Measurements from ENCODE around the gene WDR90.
A peak's percentile ranks its signal among the peaks of the same experiment; 100 is the strongest.
"Not testable (repeated sequence)": the region's sequence is repeated elsewhere in the genome, so short reads cannot be mapped to it uniquely, and the experiment has no call there.

Gene WDR90

DNA sequence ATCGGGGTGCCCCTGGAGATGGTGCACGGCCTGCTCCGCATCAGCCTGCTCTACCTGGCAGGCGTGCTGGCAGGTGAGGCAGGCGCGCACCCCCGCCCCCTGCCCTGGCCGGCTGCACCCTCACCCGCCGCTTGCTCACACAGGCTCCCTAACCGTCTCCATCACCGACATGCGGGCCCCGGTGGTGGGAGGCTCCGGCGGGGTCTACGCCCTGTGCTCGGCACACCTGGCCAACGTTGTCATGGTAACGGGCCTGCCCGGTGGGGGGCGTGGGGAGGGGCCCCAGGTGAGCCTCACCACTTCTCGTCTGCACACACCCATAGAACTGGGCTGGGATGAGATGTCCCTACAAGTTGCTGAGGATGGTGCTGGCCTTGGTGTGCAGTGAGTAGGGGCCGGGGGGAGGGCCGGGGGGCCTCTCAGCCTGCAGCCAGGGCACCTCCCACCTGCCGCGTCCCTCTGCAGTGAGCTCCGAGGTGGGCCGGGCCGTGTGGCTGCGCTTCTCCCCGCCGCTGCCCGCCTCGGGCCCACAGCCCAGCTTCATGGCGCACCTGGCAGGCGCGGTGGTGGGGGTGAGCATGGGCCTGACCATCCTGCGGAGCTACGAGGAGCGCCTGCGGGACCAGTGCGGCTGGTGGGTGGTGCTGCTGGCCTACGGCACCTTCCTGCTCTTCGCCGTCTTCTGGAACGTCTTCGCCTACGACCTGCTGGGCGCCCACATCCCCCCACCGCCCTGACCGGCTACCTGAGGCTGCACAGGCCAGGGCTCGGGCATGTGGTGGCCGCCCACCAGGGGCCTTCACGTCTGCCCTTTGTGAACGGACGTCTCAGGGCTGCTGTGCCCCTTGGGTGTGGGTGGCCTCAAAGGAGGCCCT lies 28.4 kb downstream of the WDR90 start:
- no peak for DNase-seq

DNA sequence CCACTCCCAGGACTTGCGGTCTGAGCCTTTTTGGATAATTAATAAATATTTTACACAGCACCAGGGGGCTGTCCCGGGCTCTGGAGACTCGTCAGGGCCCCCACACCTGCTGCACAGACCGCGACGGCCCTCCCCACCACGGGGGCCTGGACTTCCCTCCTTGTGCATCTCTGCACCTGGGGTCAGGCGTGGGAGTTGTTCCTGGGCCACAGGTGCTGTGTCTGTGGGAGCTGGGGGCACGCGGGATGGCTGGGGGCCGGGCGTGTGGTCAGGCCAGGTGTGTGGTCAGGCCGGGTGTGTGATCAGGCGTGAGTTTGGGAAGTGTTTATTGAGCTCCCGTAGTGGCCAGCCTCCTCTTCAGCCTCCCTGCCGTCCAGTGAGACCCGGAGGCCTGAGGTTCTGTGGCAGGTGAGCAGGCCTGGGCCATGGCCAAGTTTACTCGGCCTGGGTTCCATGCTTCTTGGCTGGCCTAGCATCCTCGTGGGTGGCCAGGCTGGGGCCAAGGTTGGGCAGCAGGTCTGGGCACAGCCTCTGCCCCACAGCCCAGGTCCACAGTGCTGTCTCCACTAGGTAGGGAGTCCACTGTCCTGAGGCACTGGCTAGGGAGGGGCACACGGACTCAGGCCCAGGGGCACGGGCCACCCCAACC lies 29.2 kb downstream of the WDR90 start:
- DNase-seq, result no peak

DNA sequence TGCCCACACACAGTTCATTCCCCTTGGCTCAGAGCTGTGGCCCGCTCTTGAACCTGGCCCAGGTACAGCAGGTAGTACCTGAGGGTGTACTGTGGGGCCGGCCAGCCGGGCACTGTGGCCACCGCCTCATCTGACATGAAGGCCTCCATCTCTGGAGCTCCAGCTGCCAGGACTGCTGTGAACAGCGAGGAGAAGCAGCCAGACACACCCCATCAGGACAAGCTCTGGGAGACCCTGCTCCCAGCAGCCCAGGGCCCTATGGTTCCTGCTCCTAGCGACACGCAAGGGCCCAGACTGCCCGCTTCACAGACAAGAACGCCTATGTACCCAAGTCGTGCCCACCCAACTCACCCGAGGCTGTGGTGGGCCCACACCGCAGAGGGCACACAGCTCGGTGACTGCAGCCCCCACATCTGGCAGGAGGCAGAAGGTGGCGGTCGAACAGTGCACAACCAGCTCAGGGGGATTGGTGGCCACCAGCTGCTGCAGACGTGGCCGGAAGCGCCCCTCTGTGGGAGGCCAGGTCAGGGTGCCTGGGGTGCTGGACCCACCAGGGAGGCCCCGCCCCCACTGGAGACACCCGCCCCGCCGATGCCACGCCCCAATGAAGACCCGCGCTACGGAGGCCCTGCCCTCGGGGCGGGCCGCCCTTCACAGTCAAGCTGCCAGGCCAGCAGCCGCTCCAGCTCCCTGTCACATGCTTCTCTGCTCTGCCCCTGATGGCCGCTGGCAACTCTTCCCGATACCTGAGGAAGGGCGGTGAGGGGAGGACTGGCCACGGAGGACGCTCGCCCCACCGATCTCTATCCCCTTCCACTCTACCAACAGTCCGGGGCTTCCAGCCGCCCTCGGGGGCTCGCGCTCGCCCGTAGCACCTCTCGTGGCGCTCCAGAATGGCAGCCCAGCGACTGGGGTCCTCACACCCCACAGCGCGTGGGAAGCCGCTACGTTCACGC lies 30.0 kb downstream of the WDR90 start:
- no peak for DNase-seq

DNA sequence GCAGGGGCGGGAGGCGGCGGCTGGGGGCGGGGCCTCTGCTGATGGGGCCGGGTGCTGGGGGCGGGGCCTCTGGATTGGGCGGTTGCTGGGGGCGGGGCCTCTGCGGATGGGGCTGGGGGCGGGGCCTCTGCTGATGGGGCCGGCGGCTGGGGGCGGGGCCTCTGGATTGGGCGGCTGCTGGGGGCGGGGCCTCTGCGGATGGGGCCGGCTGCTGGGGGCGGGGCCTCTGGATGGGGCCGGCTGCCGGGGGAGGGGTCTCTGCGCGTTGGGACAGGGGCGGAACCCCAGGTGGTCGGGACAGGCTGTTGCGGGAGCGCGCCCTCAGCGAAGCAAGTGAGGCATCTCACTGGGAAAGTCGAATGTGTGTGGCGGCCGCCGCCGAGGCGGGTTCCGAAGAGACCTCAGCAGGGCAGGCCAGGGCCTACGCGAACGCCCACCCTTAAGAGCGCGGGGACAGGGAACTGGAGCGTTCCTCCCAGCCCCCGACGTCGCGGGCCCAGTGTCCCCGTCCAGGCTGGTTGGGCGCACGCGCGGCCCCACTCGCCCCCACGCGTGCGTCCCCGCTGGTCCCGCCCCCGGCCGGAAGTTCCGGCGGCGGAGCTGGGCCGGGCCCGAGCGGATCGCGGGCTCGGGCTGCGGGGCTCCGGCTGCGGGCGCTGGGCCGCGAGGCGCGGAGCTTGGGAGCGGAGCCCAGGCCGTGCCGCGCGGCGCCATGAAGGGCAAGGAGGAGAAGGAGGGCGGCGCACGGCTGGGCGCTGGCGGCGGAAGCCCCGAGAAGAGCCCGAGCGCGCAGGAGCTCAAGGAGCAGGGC lies 30.9 kb downstream of the WDR90 start, which contains the start of gene STUB1:
TSS of gene STUB1 (plus strand) at position 597 of the 811 bp plus-strand sequence. CDS start at position 713, 116 bp downstream.
- DNase-seq, result peak; percentile 82

DNA sequence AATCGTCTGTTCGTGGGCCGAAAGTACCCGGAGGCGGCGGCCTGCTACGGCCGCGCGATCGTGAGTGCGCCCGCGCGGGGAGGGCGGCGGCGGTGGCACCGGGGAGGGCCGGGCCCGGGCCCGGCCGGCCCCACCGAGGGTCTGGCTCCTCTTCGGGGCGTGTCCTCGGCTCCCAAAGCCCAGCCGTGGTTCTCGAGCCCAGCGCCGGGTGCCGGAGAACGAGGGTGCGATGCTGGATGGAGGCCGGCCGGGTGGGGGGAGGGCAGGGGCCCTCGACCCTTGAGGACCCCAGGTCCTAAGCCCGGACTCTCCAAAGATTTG lies 31.4 kb downstream of the WDR90 start:
- no peak for DNase-seq

DNA sequence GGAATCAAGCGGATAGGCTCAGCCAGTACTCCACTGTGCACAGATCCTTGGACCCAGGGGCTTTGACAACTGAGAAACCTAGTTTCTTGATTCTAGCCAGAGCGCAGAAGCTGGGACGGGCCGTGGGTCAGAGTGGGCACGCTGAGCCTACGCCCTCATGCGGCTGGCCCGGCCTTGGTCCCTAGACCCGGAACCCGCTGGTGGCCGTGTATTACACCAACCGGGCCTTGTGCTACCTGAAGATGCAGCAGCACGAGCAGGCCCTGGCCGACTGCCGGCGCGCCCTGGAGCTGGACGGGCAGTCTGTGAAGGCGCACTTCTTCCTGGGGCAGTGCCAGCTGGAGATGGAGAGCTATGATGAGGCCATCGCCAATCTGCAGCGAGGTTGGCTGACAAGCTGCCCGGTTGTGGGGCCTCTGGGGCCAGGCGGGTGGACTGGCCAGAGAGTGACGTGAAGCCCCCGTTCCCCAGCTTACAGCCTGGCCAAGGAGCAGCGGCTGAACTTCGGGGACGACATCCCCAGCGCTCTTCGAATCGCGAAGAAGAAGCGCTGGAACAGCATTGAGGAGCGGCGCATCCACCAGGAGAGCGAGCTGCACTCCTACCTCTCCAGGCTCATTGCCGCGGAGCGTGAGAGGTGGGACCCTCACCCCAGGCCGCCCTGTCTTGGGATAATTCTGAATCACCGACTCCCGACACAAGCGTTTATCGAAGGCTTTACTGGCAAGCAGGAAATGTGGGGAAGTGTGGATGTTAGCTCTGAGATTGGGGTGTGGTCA lies 32.0 kb downstream of the WDR90 start:
- no peak for DNase-seq

DNA sequence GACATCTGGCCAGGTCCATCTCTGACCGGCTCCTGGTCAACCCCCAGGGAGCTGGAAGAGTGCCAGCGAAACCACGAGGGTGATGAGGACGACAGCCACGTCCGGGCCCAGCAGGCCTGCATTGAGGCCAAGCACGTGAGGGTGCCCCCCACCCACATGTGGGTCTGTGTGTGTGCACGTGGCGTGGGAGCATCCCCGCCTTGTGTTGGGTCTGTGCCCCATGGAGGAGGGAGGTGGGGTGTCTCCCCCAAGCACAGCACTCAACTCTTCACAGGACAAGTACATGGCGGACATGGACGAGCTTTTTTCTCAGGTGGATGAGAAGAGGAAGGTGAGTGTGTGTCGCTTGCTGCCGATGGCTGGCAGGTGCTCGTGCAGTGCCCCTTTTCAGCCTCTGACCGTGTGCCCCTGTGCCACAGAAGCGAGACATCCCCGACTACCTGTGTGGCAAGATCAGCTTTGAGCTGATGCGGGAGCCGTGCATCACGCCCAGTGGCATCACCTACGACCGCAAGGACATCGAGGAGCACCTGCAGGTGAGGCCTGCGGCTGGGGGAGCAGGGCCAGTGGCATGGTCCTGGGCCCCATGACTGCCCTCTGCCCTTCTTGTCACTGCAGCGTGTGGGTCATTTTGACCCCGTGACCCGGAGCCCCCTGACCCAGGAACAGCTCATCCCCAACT lies 32.7 kb downstream of the WDR90 start:
- DNase-seq, result no peak

DNA sequence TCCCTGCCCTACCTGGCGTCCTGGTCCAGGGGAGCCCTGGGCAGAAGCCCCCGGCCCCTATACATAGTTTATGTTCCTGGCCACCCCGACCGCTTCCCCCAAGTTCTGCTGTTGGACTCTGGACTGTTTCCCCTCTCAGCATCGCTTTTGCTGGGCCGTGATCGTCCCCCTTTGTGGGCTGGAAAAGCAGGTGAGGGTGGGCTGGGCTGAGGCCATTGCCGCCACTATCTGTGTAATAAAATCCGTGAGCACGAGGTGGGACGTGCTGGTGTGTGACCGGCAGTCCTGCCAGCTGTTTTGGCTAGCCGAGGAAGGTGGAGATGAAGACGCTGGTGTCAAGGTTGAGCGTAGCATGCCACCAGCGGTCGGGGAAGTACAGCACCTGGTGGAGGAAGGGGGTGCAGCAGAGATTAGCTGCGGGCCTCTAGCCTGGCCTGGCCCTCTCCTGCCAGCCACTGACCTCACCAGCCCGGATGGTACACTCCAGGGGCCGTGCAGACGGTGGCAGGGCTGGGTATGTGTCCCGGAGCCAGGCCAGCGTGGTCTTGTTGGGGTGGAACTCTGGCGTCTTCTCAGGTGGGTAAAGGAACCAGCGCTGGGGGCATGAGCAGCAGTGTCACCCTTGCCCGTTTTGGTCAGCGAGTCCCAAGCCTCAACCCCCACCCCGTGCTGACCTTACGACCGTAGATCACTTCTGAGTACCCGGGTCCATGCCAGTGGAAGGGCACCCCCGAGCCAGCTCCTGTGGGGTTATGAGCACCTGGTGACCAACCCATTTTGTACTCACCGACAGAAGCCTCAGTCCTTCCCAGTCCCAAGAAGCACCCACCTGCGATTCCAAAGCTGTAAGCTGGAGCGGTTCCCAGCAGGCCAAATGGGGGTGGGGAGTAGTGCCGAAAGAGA lies 33.6 kb downstream of the WDR90 start:
- no peak for DNase-seq

DNA sequence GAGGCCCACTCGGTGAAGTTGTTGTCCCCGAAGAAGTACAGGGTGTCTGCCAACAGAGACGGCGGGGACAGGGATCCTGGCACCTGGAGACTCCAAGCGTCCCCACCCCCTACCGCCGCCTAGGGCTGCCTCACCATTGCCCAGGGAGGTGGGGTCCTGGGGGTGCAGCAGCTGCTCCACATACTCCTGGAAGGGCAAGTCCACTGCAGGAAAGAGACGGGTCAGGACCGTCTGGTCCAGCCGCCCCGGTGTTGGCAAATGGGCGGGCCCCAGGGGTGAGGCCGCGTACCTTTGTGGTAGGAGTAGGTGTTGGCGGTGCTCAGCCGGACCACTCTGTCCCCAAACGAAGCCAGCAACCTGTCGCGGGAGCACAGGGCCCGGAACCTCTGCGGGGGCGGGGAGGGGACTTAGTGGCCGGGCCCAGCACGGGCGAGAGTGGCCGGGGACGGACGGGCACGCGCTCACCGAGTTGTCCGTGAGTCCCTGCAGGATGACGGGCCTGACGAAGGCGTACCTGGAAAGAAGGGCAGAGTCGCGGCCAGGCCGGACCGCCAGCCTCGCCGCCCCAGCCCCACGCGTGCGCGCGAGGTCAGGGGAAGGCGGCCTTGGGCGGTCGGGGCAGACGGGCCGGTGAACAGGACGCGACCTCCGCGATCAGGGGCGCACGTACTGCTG lies 34.4 kb downstream of the WDR90 start:
- no peak for DNase-seq

DNA sequence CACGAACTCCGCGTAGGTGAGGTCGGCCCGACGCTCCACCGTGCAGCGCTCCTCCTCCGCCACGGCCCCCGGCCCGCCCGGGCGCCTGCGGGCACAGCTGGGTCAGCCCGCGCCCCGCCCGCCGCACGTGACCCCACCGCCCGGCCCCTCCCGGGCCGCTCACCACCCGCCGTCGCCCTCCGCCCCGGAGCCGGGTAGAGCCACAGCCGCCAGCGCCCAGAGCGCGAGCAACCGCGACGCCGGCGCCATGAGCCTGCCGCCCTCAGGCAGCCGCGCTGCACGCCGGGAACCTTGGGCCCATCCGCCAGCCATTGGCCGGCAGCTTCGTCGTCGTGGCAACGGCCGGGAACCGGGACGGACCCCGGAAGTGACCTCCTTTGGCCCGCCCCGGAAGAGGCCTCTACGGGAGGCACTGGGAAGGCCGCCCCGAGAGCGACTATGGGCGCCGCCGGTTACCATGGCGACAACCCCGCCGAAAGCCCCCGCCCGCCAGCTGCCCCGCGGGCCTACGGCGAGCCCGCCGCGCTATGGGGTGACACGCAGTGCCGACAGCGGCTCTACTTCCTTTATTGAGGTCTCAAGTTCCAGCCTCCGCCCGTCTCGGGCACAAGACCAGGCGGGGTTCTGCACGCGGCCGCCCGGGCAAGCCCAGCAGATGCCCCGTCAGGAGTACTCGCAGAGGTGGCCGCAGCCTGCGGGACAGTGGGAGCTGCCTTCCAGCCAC lies 35.1 kb downstream of the WDR90 start, which contains the start of gene JMJD8:
TSS of gene JMJD8 (minus strand) at position 264 of the 724 bp plus-strand sequence. CDS start at position 249, 15 bp downstream.
- peak; percentile 61 for DNase-seq

DNA sequence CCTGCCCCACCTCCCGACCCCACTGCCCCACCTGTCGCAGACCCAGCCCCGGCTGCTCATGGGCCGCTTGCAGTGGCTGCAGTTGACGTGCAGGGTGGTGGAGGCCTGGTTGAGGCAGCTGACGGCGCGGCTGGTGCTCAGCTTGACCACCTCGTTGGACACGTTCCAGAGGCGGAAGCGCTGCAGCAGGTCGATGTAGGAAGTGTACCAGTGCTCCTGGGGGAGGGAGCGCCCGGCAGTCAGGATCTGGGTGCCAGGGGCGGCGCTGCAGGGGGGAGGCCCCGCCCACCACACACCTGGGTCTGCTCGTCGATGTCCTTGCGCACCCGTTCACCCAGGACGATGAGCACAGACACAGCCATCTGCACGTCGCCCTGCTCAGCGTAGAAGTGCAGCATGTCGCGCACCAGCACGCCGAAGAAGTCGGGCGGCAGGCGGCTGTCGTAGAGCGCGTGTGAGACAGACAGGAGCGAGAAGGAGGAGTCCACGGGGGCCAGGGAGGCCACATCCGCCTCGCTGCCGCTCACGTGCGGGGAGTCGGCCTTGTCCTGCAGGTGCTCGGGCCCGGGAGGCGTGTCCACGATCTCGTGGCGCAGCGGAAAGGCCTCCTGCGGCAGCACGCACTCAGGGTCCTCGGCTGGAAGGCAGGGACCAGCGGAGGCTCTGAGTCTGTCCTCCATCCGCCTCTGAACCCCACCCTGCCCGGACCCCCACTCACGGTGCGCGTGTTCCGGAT lies 36.0 kb downstream of the WDR90 start:
- DNase-seq, result no peak

DNA sequence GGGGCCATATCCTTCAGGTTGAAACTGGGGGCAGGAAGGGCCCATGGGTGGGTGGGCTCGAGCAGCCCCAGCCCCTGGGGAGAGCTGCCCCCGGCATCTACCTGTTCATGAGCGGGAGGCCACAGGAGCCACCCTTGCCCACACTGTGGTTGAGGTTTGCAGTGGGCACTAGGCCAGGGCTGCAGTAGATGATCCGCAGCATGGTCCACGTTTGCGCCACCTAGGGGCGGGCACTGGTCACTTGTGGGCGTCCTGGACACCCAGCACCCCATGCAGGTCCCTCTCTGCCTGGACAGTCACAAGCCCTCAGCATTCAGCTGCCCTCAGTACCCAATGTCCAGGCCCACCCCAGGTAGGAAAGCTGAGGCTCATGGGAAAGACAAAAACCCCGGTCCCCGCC lies 36.8 kb downstream of the WDR90 start:
- DNase-seq, result no peak

DNA sequence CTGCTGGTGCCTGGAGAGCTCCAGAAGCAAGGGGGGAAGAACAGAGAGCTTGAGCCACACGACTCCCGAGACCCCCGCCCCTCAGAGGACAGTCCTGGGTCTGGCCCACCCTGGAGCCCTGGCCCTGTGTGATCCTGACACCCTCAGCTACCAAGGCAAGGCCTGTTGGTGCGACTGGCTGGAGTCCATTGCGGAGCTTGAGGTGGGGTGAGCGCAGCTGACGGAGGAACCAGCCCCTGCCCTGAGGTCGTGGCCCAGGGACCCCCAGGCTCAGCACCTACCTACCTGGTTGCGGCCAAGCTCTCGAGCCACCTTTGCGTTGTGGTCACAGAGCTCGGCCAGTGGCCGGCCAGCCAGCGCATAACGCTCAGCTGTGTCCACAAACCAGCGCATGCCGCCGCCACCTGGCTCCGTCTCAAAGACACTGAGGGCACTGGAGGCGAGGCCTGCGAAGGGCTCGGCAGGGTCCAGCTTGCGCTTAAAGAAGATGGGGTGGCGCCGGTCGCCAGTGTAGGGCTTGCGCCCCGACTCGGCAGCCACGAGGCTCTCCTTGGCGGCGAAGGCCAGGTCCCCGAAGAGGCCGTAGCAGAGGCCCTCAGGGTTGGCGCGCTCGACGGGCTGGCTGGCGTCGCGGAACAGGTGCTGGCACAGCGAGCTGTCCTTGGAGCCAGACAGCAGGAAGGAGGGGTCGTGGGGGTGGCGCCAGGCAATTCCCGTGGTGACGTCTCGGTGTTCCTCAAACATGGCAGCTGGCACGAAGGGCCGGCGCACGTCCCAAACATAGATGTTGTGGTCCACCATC lies 37.5 kb downstream of the WDR90 start:
- DNase-seq, result no peak

DNA sequence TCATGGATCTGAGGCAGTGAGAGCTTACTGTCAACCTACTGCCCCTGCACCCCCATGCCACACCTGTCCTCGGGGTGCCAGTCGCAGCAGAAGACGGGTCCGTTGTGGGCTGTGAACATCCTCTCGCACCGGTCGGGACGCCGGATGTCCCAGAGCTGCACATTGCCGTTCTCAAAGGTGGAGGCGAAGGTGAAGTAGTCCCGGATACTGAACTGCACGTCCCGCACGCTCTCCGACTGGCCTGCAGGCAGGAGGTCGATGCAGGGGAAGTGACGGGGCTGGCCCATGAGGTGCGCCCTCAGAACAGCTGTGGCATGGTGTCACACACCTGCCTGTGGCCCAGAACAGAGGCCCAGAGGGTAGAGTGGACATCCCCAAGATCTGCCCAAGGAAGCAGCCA lies 38.3 kb downstream of the WDR90 start:
- DNase-seq, result no peak

DNA sequence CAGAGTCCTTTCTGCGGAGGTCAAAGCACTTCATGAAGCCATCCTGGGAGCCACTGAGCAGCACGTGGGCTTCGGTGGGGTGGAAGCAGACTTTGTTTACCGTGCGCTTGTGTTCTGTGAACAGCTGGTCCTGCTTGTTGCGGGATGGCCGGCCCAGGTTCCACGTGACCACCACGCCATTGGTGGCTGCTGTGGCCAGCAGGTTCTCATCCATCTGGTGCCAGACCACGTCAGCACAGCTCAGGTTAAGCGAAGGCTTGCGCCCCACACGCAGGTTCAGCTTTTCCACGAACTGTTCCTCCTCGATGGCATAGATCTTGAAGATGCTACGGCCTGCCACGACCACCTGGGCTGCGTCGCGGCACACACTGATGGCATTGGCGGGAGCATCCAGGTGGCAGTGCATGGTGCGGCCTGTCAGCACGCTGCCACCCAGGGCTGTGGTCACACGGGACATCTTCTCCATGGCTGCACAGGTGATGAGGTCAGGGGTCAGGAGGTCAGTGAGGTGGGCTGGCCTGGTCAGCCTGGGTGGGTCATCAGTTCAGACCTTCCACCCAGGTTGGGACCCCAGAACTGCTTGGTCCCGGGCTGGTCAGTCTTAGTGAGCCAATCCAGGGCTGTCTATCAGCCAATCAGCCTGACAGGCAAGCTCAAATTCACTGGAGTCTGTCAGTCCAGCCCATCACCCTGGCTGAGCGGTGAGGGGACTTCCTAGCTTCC lies 40.2 kb downstream of the WDR90 start:
- DNase-seq, result no peak

DNA sequence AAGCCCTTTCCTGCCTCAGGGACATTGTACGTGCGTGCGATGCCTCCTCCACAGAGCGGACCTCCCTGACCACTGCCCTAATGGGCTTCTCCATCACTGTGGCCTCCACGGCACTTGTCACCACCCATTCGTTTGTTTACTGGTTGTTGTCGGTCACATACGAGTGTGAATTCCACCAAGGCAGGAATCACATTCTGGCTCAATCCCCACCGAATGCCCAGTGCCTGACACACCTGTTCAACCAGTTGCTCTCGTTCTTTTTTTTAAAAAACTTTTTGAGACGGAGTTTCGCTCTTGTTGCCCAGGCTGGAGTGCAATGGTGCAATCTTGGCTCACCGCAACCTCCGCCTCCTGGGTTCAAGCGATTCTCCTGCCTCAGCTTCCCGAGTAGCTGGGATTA lies 42.1 kb downstream of the WDR90 start:
- not testable (repeated sequence) for DNase-seq
